Uterus (tissue), 4 donors: ENCODE measurements around the gene BOK. TPM values are rescaled to one million over a fixed set of nuclear protein-coding genes. Genes with fewer than 3 reads are reported as not detected.

Source experiments
- DNase-seq, 2 donors: peaks; one replicate each; pipeline ENCODE4 v3.0.0-alpha.2; 2019 to 2020
- H3K27ac ChIP-seq, 2 donors: fragments of 200-600 bp; sonication (generic); 1 replicate in 1 of 2; 2 replicates in 1 of 2; pipeline ENCODE4 v1.5.1; 2016 to 2018
- H3K27me3 ChIP-seq, 2 donors: fragments of 200-600 bp; sonication (generic); one replicate each; pipeline ENCODE4 v1.5.1; 2018 to 2019; ENCODE audit warnings: control low read depth in 1 of 2
- H3K36me3 ChIP-seq, 2 donors: fragments of 200-600 bp; sonication (generic); one replicate each; pipeline ENCODE4 v1.5.1; 2019; ENCODE audit warnings: control low read depth in 1 of 2
- H3K4me1 ChIP-seq, 2 donors: fragments of 200-600 bp; sonication (generic); one replicate each; pipeline ENCODE4 v1.5.1; 2018 to 2019; ENCODE audit warnings: control low read depth in 1 of 2
- H3K4me3 ChIP-seq, 2 donors: fragments of 200-600 bp; sonication (generic); 1 replicate in 1 of 2; 2 replicates in 1 of 2; pipeline ENCODE4 v1.5.1; 2018 to 2019; ENCODE audit warnings: mild to moderate bottlenecking in 1 of 2
- H3K9me3 ChIP-seq, 2 donors: fragments of 200-600 bp; sonication (generic); one replicate each; pipeline ENCODE4 v1.5.1; 2019; ENCODE audit warnings: control low read depth in 1 of 2
- CTCF ChIP-seq, 4 experiments: fragments of 200-600 bp in 2 of 4; fragments of 450-650 bp in 2 of 4; sonication (generic) in 2 of 4; IDR thresholded peaks; one replicate each; pipeline ENCODE4 v1.5.1; 2016 to 2019; ENCODE audit warnings: antibody characterized with exemption in 4 of 4, mild to moderate bottlenecking in 2 of 4, moderate library complexity in 1 of 4
- POLR2A ChIP-seq, 2 donors: fragments of 450-650 bp; IDR thresholded peaks; one replicate each; pipeline ENCODE4 v1.6.1; 2016; ENCODE audit warnings: antibody characterized with exemption in 2 of 2, mild to moderate bottlenecking in 1 of 2, moderate library complexity in 1 of 2
- intact Hi-C: fragments of 100-400 bp; cut with DNase I; formaldehyde crosslinking; loops from one replicate; pipeline ENCODE4 v1.15.1; 2023; ENCODE audit warnings: low total_unique reads
- total RNA-seq, 4 donors: library from RNA; depleted of rRNA in 3 of 4; stranded (reverse); fragments of >200 nt in 3 of 4; gene quantifications; one replicate each; pipeline versions ENCODE4 v1.1.0 to v1.2.4, GENCODE V29; 2014 to 2023
- donor health status: DM: yes; HTN: yes; CAD: no.

The BOK gene
- total RNA-seq, 4 donors from 2014 or later = 22.9 to 31.2 (median 26.4) TPM

GRCh38 chr2:241612156-241613016 is 53.8 kb downstream of the BOK start:
- Histone ChIP-seq H3K9me3 (no peaks in the 10 kb centered on the region), H3K4me3 (no peak overlapping the region), H3K27ac (peak overlapping the region; percentile 38 to 44), H3K4me1 (no peaks in the 10 kb centered on the region), H3K27me3 (no peaks in the 10 kb centered on the region), H3K36me3 (no peaks in the 10 kb centered on the region)
- DNase-seq = no peak
- TF ChIP-seq POLR2A (IDR thresholded peaks at IDR 0.05) (no peak), CTCF (IDR thresholded peaks at IDR 0.05) (no peak)
- intact Hi-C loops = no loop called here

GRCh38 chr2:241613017-241613780 is 54.7 kb downstream of the BOK start:
- H3K4me3 ChIP-seq = no peak overlapping the region
- H3K36me3 ChIP-seq = no peaks in the 10 kb centered on the region
- H3K4me1 ChIP-seq = no peaks in the 10 kb centered on the region
- intact Hi-C loops = no loop called here
- no peak for DNase-seq
- H3K9me3 ChIP-seq = no peaks in the 10 kb centered on the region
- peak overlapping the region; percentile 38 to 44 for H3K27ac ChIP-seq
- no peaks in the 10 kb centered on the region for H3K27me3 ChIP-seq
- TF ChIP-seq CTCF (IDR thresholded peaks at IDR 0.05) (no peak), POLR2A (IDR thresholded peaks at IDR 0.05) (no peak)

GRCh38 chr2:241615041-241615440 is 56.5 kb downstream of the BOK start:
- Histone ChIP-seq H3K27me3 (no peaks in the 10 kb centered on the region), H3K4me3 (no peak overlapping the region), H3K9me3 (no peaks in the 10 kb centered on the region), H3K27ac (no peak overlapping the region), H3K4me1 (no peaks in the 10 kb centered on the region), H3K36me3 (no peaks in the 10 kb centered on the region)
- intact Hi-C loops = no loop called here
- TF ChIP-seq POLR2A (IDR thresholded peaks at IDR 0.05) (no peak), CTCF (IDR thresholded peaks at IDR 0.05) (no peak)
- DNase-seq = no peak

GRCh38 chr2:241615522-241616052 is 57.0 kb downstream of the BOK start:
- no peaks in the 10 kb centered on the region for H3K36me3 ChIP-seq
- TF ChIP-seq POLR2A (IDR thresholded peaks at IDR 0.05) (no peak), CTCF (IDR thresholded peaks at IDR 0.05) (no peak)
- no peaks in the 10 kb centered on the region for H3K9me3 ChIP-seq
- intact Hi-C loops = no loop called here
- H3K27me3 ChIP-seq = no peaks in the 10 kb centered on the region
- no peak for DNase-seq
- no peak overlapping the region for H3K4me3 ChIP-seq
- no peaks in the 10 kb centered on the region for H3K4me1 ChIP-seq
- no peak overlapping the region for H3K27ac ChIP-seq
